Activated CD4-positive, alpha-beta T cell treated with anti-CD3 and anti-CD28 coated beads for 4 hours (primary cell): Measurements from ENCODE around the gene GINS1.

ENCODE experiments used
- DNase-seq, 2 donors: peaks; one replicate each; pipeline ENCODE4 v3.0.0-alpha.2; 2020

Gene GINS1

GRCh38 chr20:25496165-25496967 lies 88.9 kb downstream of the GINS1 start:
- DNase-seq = no peak

- DNase-seq = no peak
Observed at GRCh38 chr20:25496968-25497401, 89.5 kb downstream of the GINS1 start.

- no peak for DNase-seq
Observed at GRCh38 chr20:25497586-25498279, 90.3 kb downstream of the GINS1 start.
